Activated CD8-positive, alpha-beta memory T cell treated with anti-CD3 and anti-CD28 coated beads, Interleukin-2, amount 50 U/mL, for 24 hours (primary cell): ENCODE data around the gene CRACR2A.

Source experiments
- DNase-seq: peaks from one replicate; pipeline ENCODE4 v3.0.0-alpha.2; 2020; ENCODE audit errors: extremely low read depth

The CRACR2A gene

GRCh38 chr12:3753544-3754284 lies 805 bp upstream of the CRACR2A start:
- DNase-seq = no peak

GRCh38 chr12:3752096-3752709 lies 706 bp downstream of the CRACR2A start:
- peak; percentile 19 for DNase-seq

GRCh38 chr12:3751151-3752095 lies 1.5 kb downstream of the CRACR2A start:
- DNase-seq = no peak

- no peak for DNase-seq
Observed at GRCh38 chr12:3750616-3751015, 2.3 kb downstream of the CRACR2A start.

- no peak for DNase-seq
Observed at GRCh38 chr12:3748620-3749019, 4.3 kb downstream of the CRACR2A start.

- DNase-seq = no peak
Observed at GRCh38 chr12:3747976-3748619, 4.8 kb downstream of the CRACR2A start.

GRCh38 chr12:3747543-3747942 lies 5.4 kb downstream of the CRACR2A start:
- DNase-seq = no peak

GRCh38 chr12:3746758-3747157 lies 6.2 kb downstream of the CRACR2A start:
- DNase-seq = no peak

GRCh38 chr12:3745152-3745551 lies 7.8 kb downstream of the CRACR2A start:
- DNase-seq = no peak

- DNase-seq = no peak
Observed at GRCh38 chr12:3744229-3744901, 8.5 kb downstream of the CRACR2A start.

- no peak for DNase-seq
Observed at GRCh38 chr12:3743803-3744202, 9.1 kb downstream of the CRACR2A start.

GRCh38 chr12:3741882-3742672 lies 10.8 kb downstream of the CRACR2A start:
- DNase-seq = no peak

- no peak for DNase-seq
Observed at GRCh38 chr12:3740480-3741231, 12.3 kb downstream of the CRACR2A start.

GRCh38 chr12:3735432-3735831 lies 17.5 kb downstream of the CRACR2A start:
- DNase-seq = no peak

GRCh38 chr12:3732901-3733300 lies 20.0 kb downstream of the CRACR2A start:
- DNase-seq = no peak

GRCh38 chr12:3730111-3730510 lies 22.8 kb downstream of the CRACR2A start:
- no peak for DNase-seq

- DNase-seq = no peak
Observed at GRCh38 chr12:3728686-3729085, 24.2 kb downstream of the CRACR2A start.

- DNase-seq = no peak
Observed at GRCh38 chr12:3727877-3728632, 24.9 kb downstream of the CRACR2A start.

GRCh38 chr12:3727354-3727753 lies 25.6 kb downstream of the CRACR2A start:
- DNase-seq = no peak
